ENCODE data around the gene SDK1.

DNA sequence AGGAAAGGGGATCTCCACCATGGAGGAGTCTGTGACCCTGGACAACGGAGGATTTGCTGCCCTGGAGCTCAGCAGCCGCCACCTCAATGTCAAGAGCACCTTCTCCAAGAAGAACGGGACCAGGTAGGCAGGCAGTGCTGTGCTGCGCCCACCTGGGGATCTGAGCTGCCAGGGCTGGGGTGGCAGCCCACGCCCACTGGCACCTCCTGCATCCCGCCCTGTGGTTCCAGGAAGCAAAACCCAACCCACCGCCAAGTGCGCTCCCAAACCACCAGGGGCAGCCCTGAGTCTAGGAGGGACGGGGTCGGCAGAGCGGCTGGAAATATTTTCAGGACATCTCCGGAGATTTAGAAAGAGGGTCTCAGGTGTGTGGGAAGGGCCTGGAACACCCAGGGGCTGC is 940.7 kb downstream of the SDK1 start:
- TF ChIP-seq, protein P1, sequence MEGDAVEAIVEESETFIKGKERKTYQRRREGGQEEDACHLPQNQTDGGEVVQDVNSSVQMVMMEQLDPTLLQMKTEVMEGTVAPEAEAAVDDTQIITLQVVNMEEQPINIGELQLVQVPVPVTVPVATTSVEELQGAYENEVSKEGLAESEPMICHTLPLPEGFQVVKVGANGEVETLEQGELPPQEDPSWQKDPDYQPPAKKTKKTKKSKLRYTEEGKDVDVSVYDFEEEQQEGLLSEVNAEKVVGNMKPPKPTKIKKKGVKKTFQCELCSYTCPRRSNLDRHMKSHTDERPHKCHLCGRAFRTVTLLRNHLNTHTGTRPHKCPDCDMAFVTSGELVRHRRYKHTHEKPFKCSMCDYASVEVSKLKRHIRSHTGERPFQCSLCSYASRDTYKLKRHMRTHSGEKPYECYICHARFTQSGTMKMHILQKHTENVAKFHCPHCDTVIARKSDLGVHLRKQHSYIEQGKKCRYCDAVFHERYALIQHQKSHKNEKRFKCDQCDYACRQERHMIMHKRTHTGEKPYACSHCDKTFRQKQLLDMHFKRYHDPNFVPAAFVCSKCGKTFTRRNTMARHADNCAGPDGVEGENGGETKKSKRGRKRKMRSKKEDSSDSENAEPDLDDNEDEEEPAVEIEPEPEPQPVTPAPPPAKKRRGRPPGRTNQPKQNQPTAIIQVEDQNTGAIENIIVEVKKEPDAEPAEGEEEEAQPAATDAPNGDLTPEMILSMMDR (IDR thresholded peaks at IDR 0.05), result no peak
- TF ChIP-seq POLR2A (IDR thresholded peaks at IDR 0.05), result no peak
